Large intestine (tissue), 12 donors: ENCODE data around the gene NKAIN2. TPM values are rescaled to one million over a fixed set of nuclear protein-coding genes. Genes with fewer than 3 reads are reported as not detected.

ENCODE experiments used
- DNase-seq, 2 donors: peaks; one replicate each; pipeline versions ENCODE4 v3.0.0 to v3.0.0-alpha.2; 2013
- H3K27ac ChIP-seq: one replicate; pipeline ENCODE4 v1.5.1; 2013; ENCODE audit warnings: low read length
- H3K27me3 ChIP-seq: 2 replicates; pipeline ENCODE4 v1.6.1; 2013; ENCODE audit warnings: low read length; ENCODE audit not compliant: control insufficient read depth, insufficient read depth
- H3K36me3 ChIP-seq: 2 replicates; pipeline ENCODE4 v1.6.1; 2013; ENCODE audit warnings: low read length; ENCODE audit not compliant: control insufficient read depth, insufficient read depth
- H3K4me1 ChIP-seq: one replicate; pipeline ENCODE4 v1.6.1; 2013; ENCODE audit warnings: low read length; ENCODE audit not compliant: control insufficient read depth, insufficient read depth
- H3K4me3 ChIP-seq: one replicate; pipeline ENCODE4 v1.5.1; 2013; ENCODE audit warnings: low read length
- H3K9me3 ChIP-seq: one replicate; pipeline ENCODE4 v1.6.1; 2013; ENCODE audit warnings: mild to moderate bottlenecking, low read depth, low read length, moderate library complexity; ENCODE audit not compliant: control insufficient read depth
- WGBS: methylation state at CpG from one replicate; pipeline ENCODE4 v1.1.5; 2013; ENCODE audit warnings: low lambda C conversion rate; ENCODE audit not compliant: insufficient coverage; 5-methylcytosine and 5-hydroxymethylcytosine counted together
- long read RNA-seq, 11 donors: transcript quantifications; one replicate each; lab custom pipeline, GENCODE V29; 2026
- polyA plus RNA-seq: library from polyadenylated mRNA; unstranded; fragments of 120-200 nt; gene quantifications from one replicate; pipeline ENCODE4 v1.2.1, GENCODE V29; 2013

The NKAIN2 gene
- 1.3 TPM for polyA plus RNA-seq
- long read RNA-seq, donor 1: 0 reads
- long read RNA-seq, donor 2: 0 reads
- long read RNA-seq, donor 3: 0 reads
- long read RNA-seq, donor 4: 0 reads
- long read RNA-seq, donor 5: 0 reads
- long read RNA-seq, donor 6: 0 reads
- long read RNA-seq, donor 7: 0 reads
- long read RNA-seq, donor 8: 0 reads
- long read RNA-seq, donor 9: 0 reads
- long read RNA-seq, donor 10: 0 reads
- long read RNA-seq, donor 11: 0 reads

DNA sequence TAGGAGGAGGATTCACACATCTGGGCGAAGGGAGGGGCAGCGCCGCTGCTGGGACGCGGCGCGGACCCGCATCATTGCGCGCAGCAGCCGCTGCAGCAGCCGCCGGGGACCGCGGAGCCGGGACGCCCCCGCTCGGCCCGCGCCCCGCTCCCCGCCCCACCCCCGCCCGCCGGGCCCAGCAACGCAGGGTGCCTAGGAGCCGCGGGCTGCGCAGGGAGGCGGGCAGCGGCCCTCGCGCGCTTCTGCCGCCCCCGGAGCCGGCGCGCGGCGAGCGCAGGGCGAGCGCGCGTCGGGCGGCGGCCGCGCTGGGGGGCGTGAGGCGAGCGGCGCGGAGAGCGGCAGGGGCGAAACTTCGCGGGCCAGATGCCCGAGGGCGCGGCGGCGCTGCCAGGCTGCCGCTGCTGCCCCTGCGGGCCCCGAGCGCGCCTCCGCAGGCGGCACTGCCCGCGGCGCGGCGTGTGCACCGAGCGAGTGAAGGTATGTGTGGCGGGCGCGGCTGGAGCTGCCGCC lies at the start of gene NKAIN2:
TSS of gene NKAIN2 (plus strand) at position 362 of the 510 bp plus-strand sequence.
- no peak for DNase-seq
- Histone ChIP-seq H3K27me3 (peaks cover 23% of the 10 kb centered on the region), H3K9me3 (peaks cover 4% of the 10 kb centered on the region), H3K4me3 (peak within 1 kb of the TSS; percentile 44), H3K36me3 (no peaks in the 10 kb centered on the region), H3K27ac (no peak within 1 kb of the TSS), H3K4me1 (peaks cover 4% of the 10 kb centered on the region)
- WGBS: no CpG with 5 or more reads among the region's 84 CpGs

DNA sequence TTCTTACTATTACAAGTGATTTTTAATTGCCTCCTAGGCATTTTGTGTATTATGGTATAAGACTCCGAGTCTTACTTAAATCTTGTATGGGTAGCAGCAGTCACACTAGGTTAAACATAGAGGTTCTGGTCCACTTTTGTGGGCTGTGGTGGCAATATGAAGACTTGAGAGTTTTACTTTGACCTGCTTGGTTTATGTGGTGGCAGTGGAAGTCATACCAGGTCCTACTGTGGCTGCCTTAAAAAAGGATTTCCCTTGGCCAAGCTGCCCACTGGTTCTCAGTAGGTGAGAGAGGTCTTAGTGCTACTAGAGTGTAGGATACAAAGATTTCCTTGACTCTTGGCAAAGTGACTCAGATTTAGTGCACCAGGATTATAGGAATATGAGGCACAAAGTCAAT lies 44.2 kb upstream of the NKAIN2 start:
- Histone ChIP-seq H3K4me1 (no peaks in the 10 kb centered on the region), H3K27ac (no peak overlapping the region), H3K36me3 (no peaks in the 10 kb centered on the region), H3K27me3 (no peaks in the 10 kb centered on the region), H3K9me3 (peaks cover 3% of the 10 kb centered on the region), H3K4me3 (no peak overlapping the region)
- 100% methylated on average over 1 of the region's 1 CpG for WGBS
- no peak for DNase-seq

DNA sequence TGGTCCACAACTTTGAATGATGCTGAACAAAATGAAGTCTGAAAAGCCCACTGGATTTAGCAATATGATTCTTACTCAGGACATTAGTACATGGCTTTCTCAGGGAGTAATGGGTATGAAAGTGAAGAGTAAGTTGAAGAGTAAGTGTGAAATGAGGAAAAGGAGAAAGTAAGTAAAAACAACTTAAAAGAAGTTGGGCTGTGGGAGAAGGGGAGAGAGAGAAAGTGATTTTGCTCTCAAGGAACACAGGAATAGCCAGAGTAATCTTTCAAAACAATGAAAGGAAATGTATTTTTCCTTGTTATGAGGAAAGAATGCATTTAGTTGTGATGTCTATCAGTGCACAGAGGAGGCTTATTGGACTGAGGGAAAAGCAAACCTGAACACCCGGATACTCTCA lies 39.8 kb upstream of the NKAIN2 start:
- Histone ChIP-seq H3K9me3 (peaks cover 3% of the 10 kb centered on the region), H3K4me1 (no peaks in the 10 kb centered on the region), H3K27me3 (no peaks in the 10 kb centered on the region), H3K36me3 (no peaks in the 10 kb centered on the region), H3K4me3 (no peak overlapping the region), H3K27ac (no peak overlapping the region)
- DNase-seq: no peak
- no CpG with 5 or more reads among the region's 1 CpG for WGBS

DNA sequence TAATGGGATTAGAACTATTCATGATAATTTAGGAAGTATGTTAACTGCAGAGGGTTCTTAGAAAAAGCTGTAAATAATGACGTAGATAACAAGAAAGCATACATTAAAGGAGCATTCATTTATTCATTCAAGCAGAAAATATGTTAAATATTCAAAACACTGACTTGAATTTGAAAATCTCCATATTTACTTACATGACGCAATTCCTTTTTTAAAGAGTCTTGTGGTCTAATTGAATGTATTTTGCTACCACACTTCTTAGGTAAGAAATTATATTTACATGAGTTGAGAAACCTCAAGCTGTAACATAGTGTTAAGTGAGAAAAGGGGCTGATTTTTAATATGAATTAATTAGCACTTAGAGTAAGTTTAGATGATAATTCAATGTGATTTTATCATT lies 38.9 kb upstream of the NKAIN2 start:
- no peak for DNase-seq
- 71% methylated on average over 2 of the region's 2 CpGs for WGBS
- no peaks in the 10 kb centered on the region for H3K27me3 ChIP-seq
- peaks cover 3% of the 10 kb centered on the region for H3K9me3 ChIP-seq
- no peak overlapping the region for H3K4me3 ChIP-seq
- no peaks in the 10 kb centered on the region for H3K4me1 ChIP-seq
- H3K36me3 ChIP-seq: no peaks in the 10 kb centered on the region
- H3K27ac ChIP-seq: no peak overlapping the region

DNA sequence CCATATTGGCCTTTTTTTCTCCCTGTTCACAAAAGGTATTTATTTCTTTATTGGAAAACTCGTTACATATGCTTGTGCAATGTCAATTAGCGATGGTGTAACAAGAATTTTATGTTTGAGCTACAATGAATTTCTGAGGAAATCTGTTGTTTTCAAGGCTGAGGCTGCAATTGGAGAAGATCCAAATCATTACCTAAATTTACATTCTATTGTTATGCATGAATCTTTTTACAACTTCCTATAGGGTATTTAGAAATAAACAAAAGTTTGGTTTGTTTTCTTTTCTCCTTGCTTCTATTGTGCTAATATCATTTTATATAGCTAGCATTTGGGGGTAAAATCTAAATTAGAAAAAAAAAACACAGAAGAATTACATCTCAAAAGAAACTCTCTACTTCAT lies 34.7 kb upstream of the NKAIN2 start:
- no peak for DNase-seq
- 67% methylated on average over 1 of the region's 2 CpGs for WGBS

DNA sequence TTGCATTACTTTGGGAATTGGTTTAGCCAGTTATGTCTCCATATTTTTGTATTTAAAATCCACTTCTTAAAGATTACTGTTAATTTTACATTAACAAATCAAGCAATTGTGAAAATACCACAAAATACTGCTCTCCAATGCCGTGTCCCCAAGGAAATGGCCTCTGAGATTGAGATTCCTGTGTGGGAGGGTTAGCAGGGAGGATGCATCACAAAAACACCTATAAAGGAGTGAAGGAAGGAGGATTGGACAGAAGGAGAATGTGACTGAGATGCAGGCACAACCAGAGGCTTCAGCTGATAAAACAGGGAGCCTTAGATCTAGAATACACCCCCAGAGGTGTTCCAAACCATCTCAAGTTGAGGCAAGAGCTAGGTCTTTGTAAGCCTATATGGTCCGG lies 34.2 kb upstream of the NKAIN2 start:
- WGBS: no CpG with 5 or more reads among the region's 2 CpGs
- H3K27me3 ChIP-seq: no peaks in the 10 kb centered on the region
- no peaks in the 10 kb centered on the region for H3K4me1 ChIP-seq
- no peak for DNase-seq
- H3K4me3 ChIP-seq: no peak overlapping the region
- H3K36me3 ChIP-seq: no peaks in the 10 kb centered on the region
- no peaks in the 10 kb centered on the region for H3K9me3 ChIP-seq
- H3K27ac ChIP-seq: no peak overlapping the region

More for the DNA sequence above, 34.7 kb upstream of the NKAIN2 start:
- Histone ChIP-seq H3K36me3 (no peaks in the 10 kb centered on the region), H3K4me3 (no peak overlapping the region), H3K4me1 (no peaks in the 10 kb centered on the region), H3K9me3 (no peaks in the 10 kb centered on the region), H3K27me3 (no peaks in the 10 kb centered on the region), H3K27ac (no peak overlapping the region)

DNA sequence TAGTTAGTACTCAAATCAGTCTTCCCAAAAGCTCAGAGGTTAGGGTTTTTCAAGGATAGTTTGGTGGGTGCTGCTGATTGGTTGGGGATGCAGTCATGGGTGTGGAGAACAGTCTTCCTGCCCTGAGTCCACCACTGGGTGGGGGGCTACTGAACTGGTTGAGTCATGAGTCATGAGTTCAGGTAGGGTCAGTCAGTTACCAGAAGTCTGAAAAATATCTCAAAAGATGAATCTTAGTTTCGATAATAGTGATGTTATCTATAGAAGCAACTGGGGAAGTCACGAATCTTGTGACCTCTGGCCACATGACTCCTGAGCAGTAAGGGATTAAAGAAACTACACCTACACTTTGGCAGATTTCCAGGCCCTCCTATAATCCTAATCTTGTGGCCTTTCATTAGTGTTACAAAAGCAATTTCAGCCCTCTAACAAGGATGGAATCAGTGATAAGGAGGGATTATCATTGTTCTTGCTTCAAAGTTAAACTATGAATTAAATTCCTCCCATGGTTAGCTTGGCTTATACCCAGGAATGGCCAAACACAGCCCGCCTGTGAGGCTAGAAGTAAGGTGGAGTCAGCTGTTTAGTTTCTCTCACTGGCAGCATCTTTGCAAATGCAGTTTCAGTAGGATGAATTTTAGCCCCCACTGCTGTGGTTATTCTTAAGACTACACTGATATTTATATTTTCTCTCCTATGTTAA lies 33.3 kb upstream of the NKAIN2 start:
- WGBS: no CpG with 5 or more reads among the region's 3 CpGs

DNA sequence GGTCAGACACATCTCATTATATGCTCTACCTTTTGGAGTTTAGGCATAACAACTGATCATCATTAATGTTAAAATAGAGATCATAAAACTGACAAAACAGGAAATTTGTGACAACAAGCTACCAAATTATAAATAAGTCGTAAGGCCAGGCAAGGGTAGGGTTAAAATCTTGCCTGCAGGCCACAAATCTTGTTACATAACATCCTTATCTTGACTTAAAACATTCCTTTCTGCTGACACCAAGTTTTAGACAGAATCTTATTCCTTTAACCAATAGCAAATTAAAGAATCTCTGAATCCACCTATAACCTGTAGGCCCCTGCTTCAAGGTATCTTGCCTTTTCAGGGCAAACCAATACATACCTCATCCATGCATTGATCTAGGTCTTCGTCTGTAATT lies 32.5 kb upstream of the NKAIN2 start:
- WGBS: 83% methylated on average over 1 of the region's 2 CpGs
- Histone ChIP-seq H3K36me3 (no peaks in the 10 kb centered on the region), H3K27me3 (no peaks in the 10 kb centered on the region), H3K4me3 (no peak overlapping the region), H3K27ac (no peak overlapping the region), H3K9me3 (no peaks in the 10 kb centered on the region), H3K4me1 (no peaks in the 10 kb centered on the region)
- DNase-seq: no peak

More for the DNA sequence above, 33.3 kb upstream of the NKAIN2 start:
- Histone ChIP-seq H3K36me3 (no peaks in the 10 kb centered on the region), H3K27ac (no peak overlapping the region), H3K9me3 (no peaks in the 10 kb centered on the region), H3K27me3 (no peaks in the 10 kb centered on the region), H3K4me1 (no peaks in the 10 kb centered on the region), H3K4me3 (no peak overlapping the region)
- DNase-seq: no peak

DNA sequence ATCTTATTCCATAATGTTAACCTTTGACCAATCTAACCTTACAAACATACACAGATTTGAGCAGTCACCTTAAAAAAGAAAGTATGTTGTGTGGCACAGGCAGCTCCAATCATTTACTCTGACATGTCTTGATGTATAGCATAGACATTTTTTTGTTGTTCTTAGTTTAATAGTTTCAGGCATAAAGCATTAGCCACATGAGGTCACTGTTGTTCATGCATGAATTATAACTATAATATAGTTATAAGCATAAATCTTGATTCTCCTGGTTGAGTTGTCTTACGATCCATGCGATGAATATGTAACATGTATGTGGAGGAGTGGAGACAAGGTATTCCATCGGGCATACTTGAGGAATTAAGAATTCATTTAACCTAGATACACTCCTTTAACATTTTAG lies 26.1 kb upstream of the NKAIN2 start:
- H3K27ac ChIP-seq: no peak overlapping the region
- H3K4me3 ChIP-seq: no peak overlapping the region
- 79% methylated on average over 3 of the region's 3 CpGs for WGBS
- H3K36me3 ChIP-seq: no peaks in the 10 kb centered on the region
- H3K9me3 ChIP-seq: no peaks in the 10 kb centered on the region
- H3K4me1 ChIP-seq: no peaks in the 10 kb centered on the region
- no peak for DNase-seq
- H3K27me3 ChIP-seq: no peaks in the 10 kb centered on the region

DNA sequence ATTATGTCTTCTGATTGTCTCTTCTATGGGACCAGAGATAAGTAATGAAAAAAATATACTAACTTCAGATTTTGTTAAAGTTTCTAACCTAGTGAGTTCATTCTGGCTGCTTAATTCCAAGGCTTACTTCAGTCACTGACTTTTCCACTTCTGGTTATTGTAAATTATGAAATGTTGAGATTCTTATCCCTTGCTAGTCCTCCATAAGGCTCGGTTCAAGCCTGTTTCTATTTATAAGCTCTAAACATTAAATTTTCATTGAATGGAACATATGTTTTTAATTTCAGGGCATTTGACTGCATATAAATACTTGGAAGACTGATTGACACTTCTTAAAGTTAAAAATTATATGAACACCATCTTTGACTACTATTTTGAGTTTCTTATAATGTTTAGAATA lies 23.6 kb upstream of the NKAIN2 start:
- H3K4me3 ChIP-seq: no peak overlapping the region
- H3K36me3 ChIP-seq: no peaks in the 10 kb centered on the region
- no CpG with 5 or more reads among the region's 1 CpG for WGBS
- H3K27ac ChIP-seq: no peak overlapping the region
- DNase-seq: no peak
- no peaks in the 10 kb centered on the region for H3K4me1 ChIP-seq
- no peaks in the 10 kb centered on the region for H3K27me3 ChIP-seq
- H3K9me3 ChIP-seq: no peaks in the 10 kb centered on the region

DNA sequence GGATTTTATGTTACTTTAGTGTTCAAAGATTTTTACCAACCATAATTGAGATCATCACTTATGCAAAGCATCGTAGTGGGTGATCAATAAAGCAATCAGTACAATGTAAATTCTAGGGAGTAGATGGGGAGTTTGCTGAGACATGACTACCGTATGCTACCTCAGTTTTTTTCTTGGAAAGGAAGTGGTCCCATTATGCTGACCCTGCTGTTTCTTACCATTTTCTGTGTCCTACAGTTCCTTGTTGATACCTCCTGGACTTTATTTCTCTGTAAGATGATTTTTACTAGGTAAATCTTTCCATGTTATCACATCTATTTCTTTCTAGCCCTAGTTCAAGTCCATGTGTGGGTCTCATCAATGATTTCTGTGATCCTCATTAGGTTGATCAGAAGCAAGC lies 19.3 kb upstream of the NKAIN2 start:
- WGBS: 80% methylated on average over 2 of the region's 2 CpGs
- H3K9me3 ChIP-seq: no peaks in the 10 kb centered on the region
- no peak overlapping the region for H3K4me3 ChIP-seq
- DNase-seq: no peak
- no peaks in the 10 kb centered on the region for H3K4me1 ChIP-seq
- H3K36me3 ChIP-seq: no peaks in the 10 kb centered on the region
- H3K27ac ChIP-seq: no peak overlapping the region
- no peaks in the 10 kb centered on the region for H3K27me3 ChIP-seq
